HepG2 (cell line): ENCODE results near the gene TPCN2. TPM values are rescaled to one million over a fixed set of nuclear protein-coding genes. Genes with fewer than 3 reads are reported as not detected.

Source experiments
- SRF ChIP-seq: IDR thresholded peaks from 2 replicates; pipeline ENCODE4 v1.6.1; 2011; ENCODE audit warnings: mild to moderate bottlenecking, low read depth, low read length, moderate library complexity
- THAP11 ChIP-seq: IDR thresholded peaks from 2 replicates; pipeline ENCODE4 v1.6.1; 2016; ENCODE audit warnings: missing biosample characterization, missing genetic modification reagents
- YEATS4 ChIP-seq: sonication (generic); formaldehyde crosslinking; IDR thresholded peaks from 2 replicates; pipeline ENCODE4 v1.4.0; 2020; ENCODE audit warnings: missing genetic modification reagents, borderline replicate concordance
- ZNF382 ChIP-seq: sonication (generic); formaldehyde crosslinking; IDR thresholded peaks from 2 replicates; pipeline ENCODE4 v1.5.0; 2020; ENCODE audit warnings: missing genetic modification reagents, mild to moderate bottlenecking, borderline replicate concordance
- ZNF562 ChIP-seq: sonication (generic); formaldehyde crosslinking; IDR thresholded peaks from 2 replicates; pipeline ENCODE4 v1.8.0; 2022; ENCODE audit warnings: missing genetic modification reagents, borderline replicate concordance
- polyA plus RNA-seq, 8 experiments: library from polyadenylated mRNA; depleted of rRNA in 3 of 8; stranded (reverse) in 7 of 8; unstranded in 1 of 8; fragments of >200 nt; fragmentation: Illumina TruSeq in 4 of 8; extraction: Trizol in 4 of 8; gene quantifications; 2 replicates each; pipeline versions ENCODE4 v1.2.1 to v1.2.3, GENCODE V29; 2011 to 2016; ENCODE audit warnings: low read depth in 4 of 8, missing spikeins in 1 of 8, mixed read lengths in 1 of 8; ENCODE audit not compliant: insufficient read depth in 1 of 8
- total RNA-seq, 5 experiments: library from RNA; depleted of rRNA; stranded (reverse); fragments of >200 nt; fragmentation: Illumina TruSeq; extraction: Trizol; gene quantifications; 2 replicates each; pipeline ENCODE4 v1.2.3, GENCODE V29; 2016; ENCODE audit warnings: low read depth in 1 of 5
- TF ChIP-seq, protein P1 (sequence below), 2 experiments: fragments of 450-650 bp in 1 of 2; sonication (generic) in 1 of 2; formaldehyde crosslinking in 1 of 2; IDR thresholded peaks; 2 replicates each; pipeline versions ENCODE4 v1.6.1 to v1.8.0; 2016 to 2022; ENCODE audit warnings: antibody characterized with exemption in 1 of 2, mild to moderate bottlenecking in 1 of 2, missing genetic modification reagents in 1 of 2
- TF ChIP-seq, protein P2 (sequence below): IDR thresholded peaks from 2 replicates; pipeline ENCODE4 v1.6.1; 2016; ENCODE audit warnings: mild to moderate bottlenecking, missing biosample characterization, missing genetic modification reagents
- TF ChIP-seq, protein P3 (sequence below): sonication (generic); formaldehyde crosslinking; IDR thresholded peaks from 2 replicates; pipeline ENCODE4 v1.8.1; 2022; ENCODE audit warnings: low read depth, mild to moderate bottlenecking, missing genetic modification reagents

TPCN2 gene
- total and polyA plus RNA-seq, 2 of the 13 experiments (the other 11 are each of a cell fraction or from before 2014, with no cell fraction given): 5.6 to 5.9 TPM

DNA sequence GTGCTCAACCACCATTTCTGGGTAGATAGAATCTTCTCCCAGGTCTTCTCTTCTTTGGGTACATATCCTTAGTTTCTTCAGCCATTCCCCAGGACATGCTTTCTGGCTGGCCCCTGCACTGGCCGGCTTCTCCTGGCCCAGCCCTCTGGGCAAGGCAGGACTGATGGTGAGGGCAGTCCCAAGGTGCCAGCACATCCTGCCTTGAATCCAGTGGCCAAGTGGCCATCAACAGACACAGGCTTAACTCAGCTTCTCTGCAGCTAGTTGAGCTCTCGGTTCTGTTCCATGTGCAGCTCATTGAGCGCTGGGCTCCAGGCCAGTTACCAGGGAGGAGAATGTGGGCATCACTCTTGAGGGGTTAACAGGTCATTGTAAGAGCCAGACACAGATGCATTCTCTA is 124.6 kb downstream of the TPCN2 start (continued):
- TF ChIP-seq, protein P1, sequence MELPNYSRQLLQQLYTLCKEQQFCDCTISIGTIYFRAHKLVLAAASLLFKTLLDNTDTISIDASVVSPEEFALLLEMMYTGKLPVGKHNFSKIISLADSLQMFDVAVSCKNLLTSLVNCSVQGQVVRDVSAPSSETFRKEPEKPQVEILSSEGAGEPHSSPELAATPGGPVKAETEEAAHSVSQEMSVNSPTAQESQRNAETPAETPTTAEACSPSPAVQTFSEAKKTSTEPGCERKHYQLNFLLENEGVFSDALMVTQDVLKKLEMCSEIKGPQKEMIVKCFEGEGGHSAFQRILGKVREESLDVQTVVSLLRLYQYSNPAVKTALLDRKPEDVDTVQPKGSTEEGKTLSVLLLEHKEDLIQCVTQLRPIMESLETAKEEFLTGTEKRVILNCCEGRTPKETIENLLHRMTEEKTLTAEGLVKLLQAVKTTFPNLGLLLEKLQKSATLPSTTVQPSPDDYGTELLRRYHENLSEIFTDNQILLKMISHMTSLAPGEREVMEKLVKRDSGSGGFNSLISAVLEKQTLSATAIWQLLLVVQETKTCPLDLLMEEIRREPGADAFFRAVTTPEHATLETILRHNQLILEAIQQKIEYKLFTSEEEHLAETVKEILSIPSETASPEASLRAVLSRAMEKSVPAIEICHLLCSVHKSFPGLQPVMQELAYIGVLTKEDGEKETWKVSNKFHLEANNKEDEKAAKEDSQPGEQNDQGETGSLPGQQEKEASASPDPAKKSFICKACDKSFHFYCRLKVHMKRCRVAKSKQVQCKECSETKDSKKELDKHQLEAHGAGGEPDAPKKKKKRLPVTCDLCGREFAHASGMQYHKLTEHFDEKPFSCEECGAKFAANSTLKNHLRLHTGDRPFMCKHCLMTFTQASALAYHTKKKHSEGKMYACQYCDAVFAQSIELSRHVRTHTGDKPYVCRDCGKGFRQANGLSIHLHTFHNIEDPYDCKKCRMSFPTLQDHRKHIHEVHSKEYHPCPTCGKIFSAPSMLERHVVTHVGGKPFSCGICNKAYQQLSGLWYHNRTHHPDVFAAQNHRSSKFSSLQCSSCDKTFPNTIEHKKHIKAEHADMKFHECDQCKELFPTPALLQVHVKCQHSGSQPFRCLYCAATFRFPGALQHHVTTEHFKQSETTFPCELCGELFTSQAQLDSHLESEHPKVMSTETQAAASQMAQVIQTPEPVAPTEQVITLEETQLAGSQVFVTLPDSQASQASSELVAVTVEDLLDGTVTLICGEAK (IDR thresholded peaks at IDR 0.05): no peak
- TF ChIP-seq, protein P1 (CRISPR knock-in tag; IDR thresholded peaks at IDR 0.05): no peak
- TF ChIP-seq THAP11 (CRISPR knock-in tag): no peak
- TF ChIP-seq, protein P2, sequence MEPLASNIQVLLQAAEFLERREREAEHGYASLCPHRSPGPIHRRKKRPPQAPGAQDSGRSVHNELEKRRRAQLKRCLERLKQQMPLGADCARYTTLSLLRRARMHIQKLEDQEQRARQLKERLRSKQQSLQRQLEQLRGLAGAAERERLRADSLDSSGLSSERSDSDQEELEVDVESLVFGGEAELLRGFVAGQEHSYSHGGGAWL (CRISPR knock-in tag): no peak
- TF ChIP-seq SRF: no peak
- no peak for TF ChIP-seq ZNF382 (CRISPR knock-in tag)
- TF ChIP-seq YEATS4 (CRISPR knock-in tag): no peak
- TF ChIP-seq ZNF562 (CRISPR knock-in tag): no peak
- TF ChIP-seq, protein P3, sequence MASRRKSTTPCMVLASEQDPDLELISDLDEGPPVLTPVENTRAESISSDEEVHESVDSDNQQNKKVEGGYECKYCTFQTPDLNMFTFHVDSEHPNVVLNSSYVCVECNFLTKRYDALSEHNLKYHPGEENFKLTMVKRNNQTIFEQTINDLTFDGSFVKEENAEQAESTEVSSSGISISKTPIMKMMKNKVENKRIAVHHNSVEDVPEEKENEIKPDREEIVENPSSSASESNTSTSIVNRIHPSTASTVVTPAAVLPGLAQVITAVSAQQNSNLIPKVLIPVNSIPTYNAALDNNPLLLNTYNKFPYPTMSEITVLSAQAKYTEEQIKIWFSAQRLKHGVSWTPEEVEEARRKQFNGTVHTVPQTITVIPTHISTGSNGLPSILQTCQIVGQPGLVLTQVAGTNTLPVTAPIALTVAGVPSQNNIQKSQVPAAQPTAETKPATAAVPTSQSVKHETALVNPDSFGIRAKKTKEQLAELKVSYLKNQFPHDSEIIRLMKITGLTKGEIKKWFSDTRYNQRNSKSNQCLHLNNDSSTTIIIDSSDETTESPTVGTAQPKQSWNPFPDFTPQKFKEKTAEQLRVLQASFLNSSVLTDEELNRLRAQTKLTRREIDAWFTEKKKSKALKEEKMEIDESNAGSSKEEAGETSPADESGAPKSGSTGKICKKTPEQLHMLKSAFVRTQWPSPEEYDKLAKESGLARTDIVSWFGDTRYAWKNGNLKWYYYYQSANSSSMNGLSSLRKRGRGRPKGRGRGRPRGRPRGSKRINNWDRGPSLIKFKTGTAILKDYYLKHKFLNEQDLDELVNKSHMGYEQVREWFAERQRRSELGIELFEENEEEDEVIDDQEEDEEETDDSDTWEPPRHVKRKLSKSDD (CRISPR knock-in tag): no peak
